Measurements from ENCODE around the gene RASL12.

- TF ChIP-seq, protein P1, sequence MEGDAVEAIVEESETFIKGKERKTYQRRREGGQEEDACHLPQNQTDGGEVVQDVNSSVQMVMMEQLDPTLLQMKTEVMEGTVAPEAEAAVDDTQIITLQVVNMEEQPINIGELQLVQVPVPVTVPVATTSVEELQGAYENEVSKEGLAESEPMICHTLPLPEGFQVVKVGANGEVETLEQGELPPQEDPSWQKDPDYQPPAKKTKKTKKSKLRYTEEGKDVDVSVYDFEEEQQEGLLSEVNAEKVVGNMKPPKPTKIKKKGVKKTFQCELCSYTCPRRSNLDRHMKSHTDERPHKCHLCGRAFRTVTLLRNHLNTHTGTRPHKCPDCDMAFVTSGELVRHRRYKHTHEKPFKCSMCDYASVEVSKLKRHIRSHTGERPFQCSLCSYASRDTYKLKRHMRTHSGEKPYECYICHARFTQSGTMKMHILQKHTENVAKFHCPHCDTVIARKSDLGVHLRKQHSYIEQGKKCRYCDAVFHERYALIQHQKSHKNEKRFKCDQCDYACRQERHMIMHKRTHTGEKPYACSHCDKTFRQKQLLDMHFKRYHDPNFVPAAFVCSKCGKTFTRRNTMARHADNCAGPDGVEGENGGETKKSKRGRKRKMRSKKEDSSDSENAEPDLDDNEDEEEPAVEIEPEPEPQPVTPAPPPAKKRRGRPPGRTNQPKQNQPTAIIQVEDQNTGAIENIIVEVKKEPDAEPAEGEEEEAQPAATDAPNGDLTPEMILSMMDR (IDR thresholded peaks at IDR 0.05; ENCODE audit: poor library complexity): no peak
- TF ChIP-seq EZH2 (IDR thresholded peaks at IDR 0.05; ENCODE audit: borderline replicate concordance): no peak
These were observed 16.5 kb downstream of the RASL12 start for GRCh38 chr15:65051266-65051665.
